GM12892 (cell line): ENCODE results near the gene MGA.

Experiments
- DNase-seq: peaks from one replicate; pipeline ENCODE4 v3.0.0; 2011; ENCODE audit not compliant: insufficient read length
- FAIRE-seq: peaks from 2 replicates; lab custom pipeline; 2011; peaks lifted over from hg19 to GRCh38; lab: Jason Lieb, UNC
- POLR2A ChIP-seq: IDR thresholded peaks from 2 replicates; pipeline ENCODE4 v1.6.1; 2011; ENCODE audit warnings: low read depth, low read length, control low read depth
- POLR2AphosphoS5 ChIP-seq: IDR thresholded peaks from 2 replicates; pipeline ENCODE4 v1.6.1; 2011; ENCODE audit warnings: low read depth, low read length, control low read depth
- TAF1 ChIP-seq: IDR thresholded peaks from 2 replicates; pipeline ENCODE4 v1.6.1; 2011; ENCODE audit warnings: low read depth, mild to moderate bottlenecking, control low read depth, low read length, borderline replicate concordance

MGA gene

DNA sequence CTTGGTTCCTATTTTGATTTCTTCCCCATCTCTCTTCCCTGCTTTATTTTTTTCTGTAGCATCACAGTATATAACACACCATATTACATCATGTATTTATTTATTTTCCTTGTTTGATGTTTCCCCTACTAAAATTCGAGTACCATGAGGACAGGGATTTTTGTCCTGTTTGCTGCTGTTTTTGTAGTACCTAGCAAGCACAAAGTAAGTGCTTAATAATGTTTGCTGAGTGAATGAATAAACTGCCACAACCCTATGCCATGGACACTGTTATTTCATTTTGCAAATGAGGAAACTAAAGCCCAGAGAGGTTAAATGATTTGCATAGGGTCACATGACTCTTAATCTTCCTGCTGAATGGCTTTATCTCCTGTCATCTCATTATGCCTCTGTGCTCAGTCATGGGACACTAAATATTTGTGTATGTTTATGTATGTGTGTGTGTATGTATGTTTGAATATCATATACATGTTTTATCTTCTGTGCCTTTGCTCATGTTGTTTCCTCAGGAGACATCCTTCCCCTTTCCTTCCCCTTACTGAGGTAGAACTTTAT lies 26.1 kb upstream of the MGA start:
- DNase-seq (no peak), FAIRE-seq (no peak)
- TF ChIP-seq POLR2A (no peak), TAF1 (no peak), POLR2AphosphoS5 (no peak)

DNA sequence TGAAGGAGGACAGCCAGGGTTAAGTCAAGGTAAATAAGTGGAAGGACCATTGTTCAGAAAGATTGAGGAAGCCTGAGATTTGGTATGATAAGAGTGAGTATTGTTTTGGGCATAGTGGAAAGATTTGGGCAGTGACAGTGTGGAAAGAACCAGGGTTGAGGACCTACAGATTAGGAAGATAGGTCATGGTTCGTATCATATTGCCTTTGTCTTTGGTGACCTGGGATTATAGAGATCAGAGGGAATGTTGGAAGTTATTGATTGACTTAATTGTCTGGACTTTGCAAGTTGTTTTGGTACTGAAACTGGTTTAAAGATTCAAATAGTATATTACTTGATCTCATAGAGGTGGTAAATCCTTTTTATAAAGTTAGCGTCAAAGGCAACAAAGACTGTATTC lies 23.1 kb upstream of the MGA start:
- TF ChIP-seq POLR2AphosphoS5 (no peak), POLR2A (no peak), TAF1 (no peak)
- no peak for FAIRE-seq
- no peak for DNase-seq

- DNase-seq (no peak), FAIRE-seq (no peak)
- TF ChIP-seq TAF1 (no peak), POLR2AphosphoS5 (no peak), POLR2A (no peak)
Measured at GRCh38 chr15:41640985-41641384, 19.2 kb upstream of the MGA start.

DNA sequence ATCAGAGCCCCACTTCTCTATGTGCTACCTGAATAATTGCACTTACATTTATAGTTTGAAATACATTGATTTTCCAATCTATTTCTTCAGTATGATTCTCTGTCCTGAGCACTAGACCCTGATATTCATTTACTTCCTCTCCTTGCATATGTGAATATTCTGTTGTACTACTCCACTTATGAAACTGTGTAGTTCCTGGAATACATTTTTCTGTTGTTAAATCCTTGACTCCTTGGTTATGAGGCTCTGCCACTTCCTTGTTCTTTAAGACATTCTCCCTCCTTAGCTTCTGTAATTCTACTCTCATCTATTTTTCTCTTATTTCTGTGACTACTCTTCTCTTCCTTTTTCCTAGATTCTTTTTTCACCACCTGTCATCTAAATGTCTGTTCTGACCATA lies 12.9 kb upstream of the MGA start:
- TF ChIP-seq POLR2AphosphoS5 (no peak), POLR2A (no peak), TAF1 (no peak)
- no peak for FAIRE-seq

GRCh38 chr15:41648097-41648496 lies 12.1 kb upstream of the MGA start:
- DNase-seq (no peak), FAIRE-seq (no peak)
- TF ChIP-seq POLR2A (no peak), POLR2AphosphoS5 (no peak), TAF1 (no peak)

More for the DNA sequence above, 12.9 kb upstream of the MGA start:
- DNase-seq: no peak

DNA sequence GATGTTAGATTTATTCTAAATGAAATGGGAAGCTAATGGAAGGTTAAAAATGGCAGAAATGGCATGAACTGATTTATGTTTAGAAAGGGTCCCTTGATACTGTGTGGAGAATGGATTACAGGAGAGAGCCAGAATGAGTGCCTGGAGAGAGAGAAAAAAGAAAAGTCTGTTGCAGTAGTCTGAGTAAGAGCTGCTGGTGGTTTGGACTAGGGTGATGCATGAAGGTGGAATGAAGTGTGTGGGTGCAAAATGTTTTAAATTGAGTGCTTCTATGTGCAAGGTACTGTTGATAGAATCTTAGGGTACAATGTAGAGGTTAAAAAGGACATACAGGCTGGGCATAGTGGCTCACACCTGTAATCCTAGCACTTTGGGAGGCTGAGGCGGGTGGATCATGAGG lies 11.4 kb upstream of the MGA start:
- TF ChIP-seq TAF1: no peak
- no peak for TF ChIP-seq POLR2A
- no peak for TF ChIP-seq POLR2AphosphoS5
- DNase-seq: no peak
- FAIRE-seq: no peak

- no peak for TF ChIP-seq POLR2AphosphoS5
- TF ChIP-seq TAF1: no peak
- TF ChIP-seq POLR2A: no peak
- DNase-seq (no peak), FAIRE-seq (no peak)
Measured at GRCh38 chr15:41650806-41651205, 9.4 kb upstream of the MGA start.

- DNase-seq (no peak), FAIRE-seq (no peak)
- TF ChIP-seq POLR2A (no peak), TAF1 (no peak), POLR2AphosphoS5 (no peak)
Measured at GRCh38 chr15:41651373-41651772, 8.8 kb upstream of the MGA start.

DNA sequence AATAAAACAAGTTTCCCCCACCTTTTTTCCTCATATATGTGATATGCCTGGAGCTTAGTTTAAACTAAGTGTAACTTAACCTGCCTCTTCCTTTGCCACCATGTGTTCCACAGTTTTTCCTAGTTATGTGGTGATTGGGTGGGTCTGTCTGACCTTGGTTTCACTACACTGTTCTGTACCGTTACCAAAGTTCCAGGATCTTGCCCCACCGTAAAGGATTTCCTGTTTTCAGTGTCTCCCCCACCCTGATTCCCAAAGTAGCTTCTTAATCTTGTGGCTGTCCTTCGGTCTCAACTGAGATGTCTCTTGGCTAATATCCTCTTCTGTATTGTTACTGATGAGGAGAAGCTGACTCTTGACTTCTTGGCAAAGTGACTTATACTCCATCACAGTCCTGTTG lies 6.4 kb upstream of the MGA start:
- no peak for DNase-seq
- TF ChIP-seq TAF1 (no peak), POLR2A (no peak), POLR2AphosphoS5 (no peak)
- no peak for FAIRE-seq

DNA sequence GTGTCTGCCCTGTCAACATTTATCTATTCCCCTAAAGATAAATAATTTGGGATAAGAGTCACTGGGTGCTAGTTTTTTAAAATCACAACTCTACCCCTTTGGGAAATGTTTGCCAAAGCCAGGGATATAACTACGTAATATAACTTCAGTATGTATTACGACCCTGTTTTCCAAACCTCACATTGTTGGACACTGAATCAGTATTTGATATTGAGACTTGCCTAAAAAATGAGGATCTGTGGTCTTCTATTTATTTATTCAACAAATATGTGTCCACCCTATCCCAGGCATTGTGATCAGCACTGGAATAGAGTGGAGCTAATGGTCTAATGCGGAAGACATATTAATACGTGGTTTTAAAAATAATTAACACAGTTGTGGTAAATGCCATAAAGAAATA lies 4.5 kb upstream of the MGA start:
- TF ChIP-seq POLR2AphosphoS5 (no peak), TAF1 (no peak), POLR2A (no peak)

DNA sequence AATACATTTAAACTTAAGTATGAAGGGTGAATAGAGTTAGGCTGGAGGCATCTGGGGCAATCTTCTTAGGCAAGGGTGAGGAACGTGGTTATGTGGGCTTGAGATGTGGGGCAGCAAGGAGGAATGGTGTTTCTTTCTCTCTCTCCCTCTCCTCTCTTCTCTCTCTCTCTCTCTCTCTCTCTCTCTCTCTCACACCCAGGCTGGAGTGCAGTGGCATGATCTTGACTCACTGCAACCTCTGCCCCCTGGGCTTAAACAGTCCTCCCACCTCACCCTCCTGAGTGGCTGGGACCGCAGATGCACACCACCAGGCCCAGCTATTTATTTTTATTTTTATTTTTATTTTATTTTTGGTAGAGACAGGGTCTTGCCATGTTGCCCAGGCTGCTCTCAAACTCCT lies 4.0 kb upstream of the MGA start:
- TF ChIP-seq TAF1 (no peak), POLR2AphosphoS5 (no peak), POLR2A (no peak)
- FAIRE-seq: no peak
- DNase-seq: no peak

More for the DNA sequence above, 4.5 kb upstream of the MGA start:
- no peak for FAIRE-seq
- no peak for DNase-seq

GRCh38 chr15:41658689-41659088 lies 1.5 kb upstream of the MGA start:
- no peak for TF ChIP-seq TAF1
- no peak for TF ChIP-seq POLR2A
- no peak for TF ChIP-seq POLR2AphosphoS5
- no peak for FAIRE-seq
- no peak for DNase-seq

- no peak for DNase-seq
- TF ChIP-seq POLR2A (no peak), POLR2AphosphoS5 (no peak), TAF1 (no peak)
- no peak for FAIRE-seq
Measured at GRCh38 chr15:41659190-41659589, 1.0 kb upstream of the MGA start.
